ENCODE results near the gene PLXNC1.

The PLXNC1 gene

DNA sequence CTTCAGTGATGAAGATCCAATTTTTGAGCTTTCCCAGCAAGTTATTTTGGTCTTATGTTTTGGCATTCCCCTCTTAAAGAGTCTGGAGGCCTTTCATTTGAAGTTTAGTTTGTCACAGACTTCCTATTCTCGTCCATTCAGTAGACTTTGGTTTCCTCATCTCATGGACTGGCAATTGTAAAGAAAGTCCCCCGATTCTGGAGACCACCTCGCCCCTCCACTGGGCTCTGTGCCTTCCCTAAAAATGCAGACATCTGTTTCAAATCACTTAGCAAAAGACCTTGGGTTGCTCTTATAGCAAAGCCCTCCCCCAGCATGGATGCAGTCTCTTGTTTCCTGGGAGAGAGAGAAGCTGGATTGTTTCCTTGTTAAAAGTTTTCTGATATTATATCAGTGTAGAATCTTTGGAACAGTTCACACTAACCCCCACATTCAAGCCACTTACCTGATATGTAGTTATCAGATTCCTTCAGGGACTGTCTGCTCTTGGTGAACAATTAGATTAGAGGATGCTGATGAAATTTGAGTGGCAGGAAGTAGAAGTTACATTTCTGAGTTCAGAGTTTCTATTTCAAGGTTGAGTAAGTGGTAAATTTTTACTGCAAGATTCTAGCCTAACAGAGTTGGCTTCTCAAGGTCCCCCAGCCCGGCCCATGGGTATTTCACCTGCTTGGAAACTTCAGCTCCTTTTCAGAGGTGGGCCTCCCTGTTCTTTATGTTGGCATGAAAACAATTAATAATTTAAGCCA lies 56.3 kb downstream of the PLXNC1 start:
- peak in 1 of 2 donors; percentile 18 for DNase-seq (ENCODE audit: low read depth in 2 of 2)

DNA sequence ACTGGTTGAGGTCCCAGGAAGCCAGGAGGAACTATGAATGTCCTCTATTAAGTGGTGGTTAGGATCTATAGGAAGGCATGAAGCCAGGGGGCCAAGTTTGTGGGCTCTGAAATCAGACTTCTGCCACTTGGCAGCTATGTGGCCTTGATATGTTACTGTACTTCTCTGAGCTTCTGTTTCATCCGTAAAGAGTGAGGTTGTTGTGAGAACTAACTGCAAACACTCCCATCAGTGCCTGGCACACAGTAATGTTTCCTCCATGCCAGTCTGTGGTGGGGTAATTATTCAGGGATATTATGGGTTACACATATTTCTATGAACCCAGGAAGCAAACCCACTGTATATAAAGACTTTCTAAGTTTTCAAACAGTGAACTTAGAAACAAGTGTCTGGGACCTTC lies 57.4 kb downstream of the PLXNC1 start:
- DNase-seq (ENCODE audit: low read depth in 2 of 2) = no peak

DNA sequence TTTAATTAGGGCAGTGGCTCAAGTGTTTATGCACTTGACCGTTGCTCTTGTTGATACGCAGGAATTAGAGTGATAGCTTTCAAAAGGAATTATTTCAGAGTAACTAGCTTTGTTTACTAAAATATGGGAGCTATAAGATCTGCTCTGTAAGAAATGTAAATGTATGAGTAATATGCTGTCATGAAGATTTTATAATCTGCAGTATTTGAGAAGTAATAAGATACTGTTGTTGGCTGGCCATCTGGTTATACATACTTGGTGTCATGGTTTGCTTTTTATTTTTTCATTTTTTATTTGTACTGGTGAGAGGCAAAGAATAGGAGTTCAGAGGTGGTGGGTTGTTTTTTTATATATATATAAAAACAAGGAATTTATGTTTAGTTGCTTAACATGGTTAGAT lies 58.5 kb downstream of the PLXNC1 start:
- no peak for DNase-seq (ENCODE audit: low read depth in 2 of 2)

DNA sequence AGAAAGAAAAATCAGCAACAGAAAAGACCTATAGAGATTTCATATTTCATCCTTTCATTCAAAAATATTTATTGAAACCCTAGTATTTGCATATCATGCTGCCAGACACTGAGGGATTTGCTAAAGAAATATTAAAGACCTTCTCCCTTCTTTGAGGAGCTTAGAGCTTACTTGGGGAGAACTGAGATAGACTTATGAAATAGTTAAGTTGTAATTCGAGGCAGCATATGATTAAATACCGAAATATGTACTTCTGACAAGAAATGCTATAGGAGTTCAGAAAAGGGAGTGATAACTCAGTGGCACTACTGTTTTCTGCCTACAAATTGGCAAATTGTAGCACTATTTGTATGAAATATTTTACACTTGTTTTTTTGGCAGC lies 59.1 kb downstream of the PLXNC1 start:
- no peak for DNase-seq (ENCODE audit: low read depth in 2 of 2)

DNA sequence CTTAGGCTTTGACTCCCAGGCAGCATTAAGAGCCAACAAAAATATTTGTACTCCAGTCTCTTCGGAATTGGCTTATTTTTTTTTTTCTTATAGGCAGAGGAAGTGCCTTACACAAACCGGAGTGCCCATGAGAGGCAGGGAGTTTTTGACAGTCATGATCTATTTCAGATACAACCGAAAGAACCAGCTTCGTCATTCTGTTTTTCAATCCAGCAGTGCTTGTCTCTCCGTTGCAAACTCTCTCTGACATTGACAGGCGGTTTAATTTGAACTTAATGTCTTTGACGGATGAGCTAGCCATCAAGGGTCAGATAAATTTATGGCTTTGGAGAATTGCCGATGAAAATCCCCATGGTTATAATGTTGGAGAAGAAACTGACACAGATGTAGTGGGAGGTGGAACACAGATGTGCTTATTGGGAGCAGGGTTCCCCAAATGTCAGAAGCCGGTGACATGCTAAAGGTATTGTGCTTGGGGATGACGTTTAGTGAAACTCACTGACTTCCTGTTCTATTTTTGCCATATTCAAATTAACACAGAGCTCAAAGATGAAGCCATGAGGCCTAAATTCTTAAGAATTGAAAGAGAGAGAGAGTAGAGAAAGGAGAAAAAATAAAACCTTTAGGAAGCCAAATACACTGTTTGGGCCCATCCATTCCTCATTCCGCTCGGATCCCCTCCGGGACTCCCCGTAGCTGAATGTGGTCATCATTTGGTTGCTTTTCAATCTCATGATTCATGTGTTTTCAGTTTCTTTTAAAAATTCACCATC lies 59.7 kb downstream of the PLXNC1 start:
- DNase-seq (ENCODE audit: low read depth in 2 of 2) = peak; percentile 13 to 23

DNA sequence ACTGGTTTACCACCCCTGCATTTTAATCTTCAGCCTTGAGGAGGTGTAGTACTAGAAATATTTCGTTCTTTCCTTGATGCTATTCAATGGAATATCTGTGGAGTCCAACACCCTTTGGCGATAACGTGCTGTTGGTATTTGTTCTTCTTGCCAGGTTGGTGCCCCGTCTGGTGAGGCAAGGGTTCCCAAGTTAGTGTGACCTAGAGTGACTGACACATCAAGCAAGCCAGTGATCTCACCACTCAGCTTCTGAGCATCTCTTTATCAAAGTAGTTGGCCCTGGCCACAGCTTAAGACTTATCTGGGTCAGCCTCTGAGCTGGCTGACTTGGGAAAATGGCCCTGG lies 60.2 kb downstream of the PLXNC1 start:
- DNase-seq (ENCODE audit: low read depth in 2 of 2) = peak in 1 of 2 donors; percentile 12

DNA sequence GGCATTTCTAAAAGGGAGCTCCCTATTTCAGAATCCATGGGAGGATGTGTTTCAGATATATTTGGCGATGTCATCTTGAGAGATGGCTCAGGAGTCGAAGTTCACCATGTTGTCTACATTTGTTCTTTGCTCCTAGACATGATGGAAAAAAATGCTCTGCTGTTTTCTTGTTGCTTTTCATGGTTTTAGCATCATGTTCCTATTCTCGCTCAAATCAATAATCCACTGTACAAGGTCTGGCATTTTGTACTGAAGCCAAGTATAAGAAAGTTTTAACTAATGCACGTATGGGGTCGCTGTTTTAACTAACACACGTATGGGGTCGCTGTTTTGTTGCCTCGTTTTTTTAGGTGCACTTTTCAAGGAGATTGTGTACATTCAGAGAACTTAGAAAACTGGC lies 60.9 kb downstream of the PLXNC1 start:
- no peak for DNase-seq (ENCODE audit: low read depth in 2 of 2)

DNA sequence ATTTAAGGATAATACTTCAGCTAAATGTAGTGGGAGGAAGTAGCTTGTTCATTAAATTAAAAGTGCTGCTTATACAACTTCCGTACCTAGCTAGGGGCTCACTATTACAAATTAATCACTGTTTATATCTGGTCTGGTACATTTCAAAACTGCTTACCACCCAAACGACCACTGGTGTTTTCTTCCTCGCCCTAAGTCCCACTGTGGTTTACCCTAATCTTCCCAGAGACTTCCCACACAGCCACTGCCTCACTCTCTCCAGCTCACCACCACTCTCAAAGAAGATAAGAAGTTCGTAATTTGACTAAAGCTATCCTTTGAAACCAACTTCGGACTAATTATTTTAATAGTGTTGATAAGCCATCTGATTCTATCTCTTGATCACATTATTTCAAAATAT lies 62.6 kb downstream of the PLXNC1 start:
- DNase-seq (ENCODE audit: low read depth in 2 of 2) = no peak

DNA sequence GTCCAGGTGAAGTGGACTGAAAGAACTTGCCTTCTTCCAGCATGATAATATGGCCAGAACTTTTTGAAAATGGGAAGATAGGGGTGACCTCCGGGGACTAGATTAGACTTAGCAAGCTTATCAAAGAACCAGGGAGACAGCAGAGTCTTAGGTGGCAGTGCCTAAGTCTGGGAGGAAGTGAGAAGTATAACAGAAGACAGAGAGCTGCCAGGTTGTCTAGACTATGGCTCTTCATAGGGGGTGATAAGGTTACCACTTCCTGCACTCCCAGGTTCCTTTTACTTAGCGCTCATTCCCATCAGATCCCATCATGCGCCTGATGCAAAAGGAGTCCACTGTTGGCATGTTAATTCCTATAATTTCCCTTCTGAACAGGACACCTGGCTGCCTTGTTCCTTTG lies 69.9 kb downstream of the PLXNC1 start:
- no peak for DNase-seq (ENCODE audit: low read depth in 2 of 2)

DNA sequence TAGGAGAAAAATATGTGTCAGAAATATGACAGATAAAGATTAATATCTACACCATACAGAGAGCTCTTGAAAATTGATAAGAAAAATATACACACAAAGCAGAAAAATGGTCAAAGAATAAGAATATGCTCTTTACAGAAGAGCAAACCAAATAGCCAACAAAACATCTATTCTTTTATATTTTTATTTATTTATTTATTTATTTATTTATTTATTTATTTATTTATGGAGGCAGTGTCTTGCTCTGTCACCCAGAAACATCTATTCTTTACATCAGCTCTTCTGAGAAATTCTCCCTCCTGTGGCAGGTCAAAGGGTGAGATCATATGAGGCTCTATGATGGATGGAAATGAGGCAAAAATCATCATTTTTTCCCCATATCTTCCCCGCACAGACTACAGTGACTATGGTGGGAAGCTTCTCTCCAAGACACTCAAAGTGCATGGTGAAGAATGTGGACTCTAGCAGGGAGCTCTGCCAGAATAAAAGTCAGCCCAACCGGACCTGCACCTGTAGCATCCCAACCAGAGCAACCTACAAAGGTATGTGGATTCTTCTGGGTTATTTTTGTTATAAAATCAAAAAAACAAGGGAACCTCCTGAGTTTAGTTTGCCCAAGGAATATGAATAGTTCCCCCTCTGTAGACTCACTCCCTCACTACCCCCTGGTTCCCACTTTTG lies 71.4 kb downstream of the PLXNC1 start:
- no peak for DNase-seq (ENCODE audit: low read depth in 2 of 2)

DNA sequence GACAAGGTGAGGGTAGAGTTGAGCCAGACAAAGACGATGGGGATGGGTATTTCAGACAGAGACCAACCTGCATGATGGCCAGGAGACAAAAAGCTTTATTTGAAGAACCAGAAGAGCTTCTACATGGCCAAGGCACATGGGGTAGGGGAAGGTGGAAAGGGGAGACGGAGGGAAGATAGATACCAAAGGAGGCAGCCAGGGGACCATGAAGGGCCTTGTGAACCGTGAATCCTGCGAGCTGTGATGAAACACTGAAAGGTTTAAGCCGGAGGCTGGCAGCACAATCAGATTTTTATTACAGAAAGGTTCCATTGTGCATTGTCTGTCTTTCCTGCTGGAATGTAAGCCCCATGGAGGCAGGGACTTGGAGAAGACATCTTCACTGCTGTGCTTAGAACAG lies 72.4 kb downstream of the PLXNC1 start:
- DNase-seq (ENCODE audit: low read depth in 2 of 2) = no peak

DNA sequence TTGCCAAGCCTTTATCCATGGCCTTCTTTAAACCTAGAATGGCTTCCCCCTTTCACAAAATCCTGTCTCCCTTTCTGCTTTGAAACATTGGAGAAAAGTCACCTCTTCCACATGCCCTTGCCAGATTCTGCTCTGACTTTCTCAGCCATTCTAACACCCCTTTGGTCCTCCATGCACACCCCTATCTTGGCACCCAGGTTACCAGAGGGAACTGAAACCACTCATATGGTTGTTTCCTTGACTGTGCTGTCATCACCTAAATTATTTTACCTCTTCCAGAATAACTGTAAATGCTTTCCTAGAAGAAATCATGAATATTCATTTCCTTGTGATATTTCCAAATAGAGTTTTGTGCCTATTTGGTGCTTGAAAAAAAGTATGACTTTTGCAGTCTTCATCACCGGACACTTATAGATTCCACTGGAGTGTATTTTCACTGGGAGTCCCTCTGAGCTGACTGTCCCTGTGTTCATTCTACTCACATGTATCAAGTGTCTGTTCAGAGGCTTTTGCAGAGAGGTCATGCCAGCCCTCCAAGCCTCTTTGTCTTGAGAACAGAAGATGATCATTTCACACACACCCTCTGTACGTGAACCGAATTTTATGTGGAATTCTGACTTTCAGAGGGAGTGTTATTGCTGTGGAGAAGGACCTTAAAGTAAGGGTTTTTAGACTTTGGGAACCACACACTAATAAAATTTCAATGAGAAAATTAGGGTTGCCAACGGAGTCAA lies 74.1 kb downstream of the PLXNC1 start:
- no peak for DNase-seq (ENCODE audit: low read depth in 2 of 2)

DNA sequence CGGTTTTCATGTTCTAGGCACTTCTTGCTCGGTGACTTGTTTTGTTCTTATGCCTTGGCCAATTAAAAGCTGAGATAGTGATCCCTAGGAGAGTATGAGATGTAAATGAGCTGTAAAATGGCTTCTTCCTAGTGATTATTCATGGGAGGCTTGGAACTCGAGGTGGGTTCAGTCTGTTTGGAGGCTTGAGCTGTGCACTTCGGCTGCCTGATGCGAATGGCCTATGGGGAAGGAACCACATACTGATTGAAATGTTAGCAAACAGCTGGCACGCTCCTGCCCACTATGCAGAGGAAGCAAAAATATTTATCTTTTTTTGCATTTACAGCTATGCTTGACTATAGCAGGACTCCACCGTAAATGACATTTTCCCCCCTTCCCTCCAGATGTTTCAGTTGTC lies 75.5 kb downstream of the PLXNC1 start:
- DNase-seq (ENCODE audit: low read depth in 2 of 2) = no peak

DNA sequence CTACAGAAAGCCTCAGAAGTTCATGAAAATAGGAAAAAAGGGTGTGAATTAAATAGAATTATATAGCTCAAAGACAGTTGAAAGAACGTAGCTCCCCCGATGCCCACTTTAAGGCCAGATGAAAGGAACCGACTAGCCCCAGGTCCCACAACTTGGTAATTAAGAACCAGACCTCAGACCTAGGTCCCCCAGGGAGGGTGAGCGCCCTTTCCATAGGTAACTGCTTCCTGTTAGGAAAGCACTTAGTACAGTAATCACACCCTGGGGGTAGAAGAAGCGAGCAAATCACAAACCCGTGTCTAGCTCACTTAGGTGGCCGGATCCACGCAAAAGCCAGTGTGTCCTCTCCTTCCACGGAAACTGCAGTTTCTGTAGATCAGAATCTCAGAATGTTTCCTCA lies 77.1 kb downstream of the PLXNC1 start:
- no peak for DNase-seq (ENCODE audit: low read depth in 2 of 2)

DNA sequence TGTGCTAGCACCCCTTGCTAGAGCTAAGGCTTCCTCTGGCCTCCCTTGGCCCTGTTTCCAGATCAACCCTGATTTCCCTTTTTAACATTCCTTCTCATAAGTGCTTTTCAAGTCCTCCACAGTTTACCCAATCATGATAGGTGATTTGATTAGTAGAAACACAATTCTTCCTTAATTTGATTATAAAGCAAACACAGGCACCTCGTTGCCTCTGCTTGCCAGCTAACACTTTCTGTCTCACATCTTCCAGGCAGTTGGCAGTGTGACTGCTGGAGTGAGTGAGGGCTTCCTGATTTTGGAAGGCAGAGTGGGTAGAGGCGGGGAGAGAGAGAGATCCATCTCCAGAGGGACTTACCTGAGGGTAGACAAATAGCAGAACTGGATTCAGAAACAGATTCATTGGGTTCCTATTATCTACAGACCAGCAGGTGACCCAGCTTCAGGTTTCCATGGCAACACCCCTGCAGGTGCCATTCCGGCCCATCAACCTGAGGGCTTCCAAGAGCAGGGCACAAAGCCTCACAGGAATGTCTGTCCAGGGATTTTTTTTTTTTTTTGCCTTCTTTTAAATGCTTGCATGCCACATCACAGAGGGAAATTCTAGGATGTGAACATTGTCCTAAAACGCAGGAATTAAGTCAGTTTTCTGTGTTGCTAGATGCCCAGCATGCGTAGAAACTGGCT lies 77.7 kb downstream of the PLXNC1 start:
- no peak for DNase-seq (ENCODE audit: low read depth in 2 of 2)

DNA sequence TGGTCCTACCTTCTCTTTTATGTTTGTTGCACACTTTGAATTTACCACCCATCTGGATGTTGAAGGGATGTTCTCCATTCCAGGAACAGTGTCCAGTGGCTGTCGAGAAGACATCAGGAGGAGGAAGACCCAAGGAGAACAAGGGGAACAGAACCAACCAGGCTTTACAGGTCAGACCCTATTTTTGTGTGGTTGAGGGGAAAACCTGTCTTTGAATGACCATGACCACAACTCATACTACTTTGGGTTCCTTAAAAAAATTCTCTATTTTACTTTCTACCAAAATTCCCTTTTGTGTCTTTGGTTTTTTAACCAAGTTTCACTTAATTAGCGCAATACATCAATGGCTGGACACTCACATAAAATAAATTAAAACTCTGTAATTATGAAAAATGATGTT lies 78.7 kb downstream of the PLXNC1 start:
- DNase-seq (ENCODE audit: low read depth in 2 of 2) = no peak

DNA sequence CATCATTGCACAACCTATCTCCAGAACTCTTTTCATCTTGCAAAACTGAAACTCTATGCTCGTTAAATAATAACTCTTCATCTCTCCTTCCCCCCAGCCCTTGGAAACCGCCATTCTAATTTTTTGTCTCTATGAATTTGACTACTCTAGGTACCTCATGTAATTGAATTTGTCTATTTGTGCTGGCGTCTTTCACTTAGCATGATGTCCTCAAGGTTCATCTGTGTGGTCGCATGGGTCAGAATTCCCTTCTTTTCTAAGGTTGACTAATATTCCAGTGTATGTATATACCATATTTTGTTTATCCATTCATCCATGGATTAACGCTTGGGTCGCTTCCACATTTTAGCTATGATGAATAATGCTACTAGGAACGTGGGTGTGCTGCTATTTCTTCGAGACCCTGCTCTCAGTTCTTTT lies 80.1 kb downstream of the PLXNC1 start:
- no peak for DNase-seq (ENCODE audit: low read depth in 2 of 2)

DNA sequence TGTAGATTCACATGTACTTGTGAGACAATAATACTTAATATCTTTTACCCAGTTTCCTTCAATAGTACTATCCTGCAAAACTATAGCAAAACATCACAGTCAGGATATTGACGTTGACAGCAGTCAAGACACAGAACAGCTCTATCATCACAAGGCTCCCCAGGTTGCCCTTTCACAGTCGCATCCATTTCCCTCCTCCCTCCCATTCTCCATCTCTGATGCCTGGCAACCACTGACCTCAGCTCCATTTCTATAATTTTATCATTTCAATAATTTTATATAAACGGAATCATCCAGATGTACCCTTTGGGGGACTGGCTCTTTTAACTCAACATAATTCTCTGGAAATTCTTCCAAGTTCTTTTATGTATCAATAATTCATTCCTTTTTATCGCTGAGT lies 81.5 kb downstream of the PLXNC1 start:
- no peak for DNase-seq (ENCODE audit: low read depth in 2 of 2)

DNA sequence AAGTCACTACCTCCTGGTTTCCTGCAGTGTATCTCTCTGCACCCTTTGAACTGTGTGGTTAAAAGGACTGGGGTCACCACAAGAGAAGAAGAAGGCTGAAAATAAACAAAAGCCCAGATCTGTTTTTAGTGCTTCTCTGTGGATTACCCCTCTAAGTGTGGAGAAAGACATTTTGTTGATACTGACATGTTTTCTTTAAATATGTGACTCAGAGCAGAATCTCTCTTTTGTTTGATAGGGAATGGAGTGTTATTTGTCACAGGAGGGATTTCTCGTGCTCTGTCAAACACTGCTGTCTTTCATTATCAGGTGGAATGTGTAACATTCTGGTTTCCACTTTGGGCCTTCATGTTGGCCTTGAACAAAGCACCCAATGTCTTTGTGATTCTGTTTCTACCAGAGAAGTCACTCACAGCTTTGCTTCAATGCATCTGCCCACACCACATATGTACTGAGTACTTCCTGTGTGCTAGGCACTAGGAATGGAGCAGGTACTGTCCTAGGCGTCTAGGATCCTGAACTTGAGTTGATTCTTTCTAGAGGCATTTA lies 82.1 kb downstream of the PLXNC1 start:
- no peak for DNase-seq (ENCODE audit: low read depth in 2 of 2)

DNA sequence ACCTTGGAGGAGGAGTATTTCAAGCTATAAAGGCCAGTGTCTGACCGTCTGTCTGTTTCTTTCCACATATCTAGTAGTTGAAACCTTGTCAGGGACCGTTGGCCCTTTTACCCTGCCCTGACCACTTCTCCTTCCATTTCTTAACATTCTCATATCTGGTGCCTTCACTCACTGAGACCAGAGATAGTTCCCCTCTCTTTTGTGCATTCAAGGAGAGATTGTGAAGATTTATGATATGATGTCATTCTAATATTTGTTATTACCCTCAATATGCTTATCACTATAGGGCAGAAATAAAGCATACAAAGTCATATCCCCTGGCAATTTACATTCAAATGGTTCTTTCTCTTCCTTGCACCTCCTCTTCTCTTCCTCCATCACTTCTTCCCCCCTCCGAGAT lies 83.3 kb downstream of the PLXNC1 start:
- no peak for DNase-seq (ENCODE audit: low read depth in 2 of 2)

DNA sequence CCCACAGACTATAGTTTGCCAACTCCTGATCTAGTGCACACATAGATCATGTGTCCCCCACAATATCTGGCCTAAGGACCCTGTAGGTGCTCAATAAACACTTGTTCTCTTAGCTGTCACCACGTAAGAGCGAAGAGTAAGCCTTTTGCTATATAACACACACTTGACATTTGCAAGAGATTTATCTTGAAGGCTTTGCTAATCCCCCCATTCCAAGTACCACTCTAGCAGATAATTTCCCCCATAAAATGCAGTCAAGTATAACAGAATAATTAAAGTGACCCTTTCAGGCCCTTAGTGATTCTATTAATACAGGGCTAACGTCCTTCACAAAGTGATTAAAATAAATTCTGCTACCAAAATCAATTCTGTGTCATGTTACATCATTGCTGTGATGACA lies 87.5 kb downstream of the PLXNC1 start:
- DNase-seq (ENCODE audit: low read depth in 2 of 2) = no peak

Data from stimulated activated CD4-positive, alpha-beta T cell treated with anti-CD3 and anti-CD28 coated beads, Interleukin-1b, Interleukin-23, amount 100 ng/mL, for 4 hours (primary cell).